GM10248 (cell line): Measurements from ENCODE around the gene YEATS2.

ENCODE experiments used
- CTCF ChIA-PET: fragments of 300-600 bp; sonication (Branson Sonifier 250); formaldehyde crosslinking; extraction: SDS; loops from one replicate; lab custom pipeline; 2021; ENCODE audit warnings: antibody characterized with exemption; lab: Yijun Ruan, JAX
- POLR2A ChIA-PET: fragments of 350-650 bp; sonication (Branson Sonifier 250); formaldehyde crosslinking; extraction: SDS; loops from one replicate; lab custom pipeline; 2020; ENCODE audit warnings: antibody characterized with exemption; lab: Yijun Ruan, JAX
- DNase-seq: peaks from one replicate; pipeline ENCODE4 v3.0.0; 2012; ENCODE audit errors: extremely low spot score
- TF ChIP-seq, protein P1 (sequence below): IDR thresholded peaks from 2 replicates; pipeline ENCODE4 v1.5.1; 2012; ENCODE audit warnings: mild to moderate bottlenecking, low read depth; ENCODE audit errors: extremely low read depth, missing control alignments, control extremely low read depth

YEATS2 gene

DNA sequence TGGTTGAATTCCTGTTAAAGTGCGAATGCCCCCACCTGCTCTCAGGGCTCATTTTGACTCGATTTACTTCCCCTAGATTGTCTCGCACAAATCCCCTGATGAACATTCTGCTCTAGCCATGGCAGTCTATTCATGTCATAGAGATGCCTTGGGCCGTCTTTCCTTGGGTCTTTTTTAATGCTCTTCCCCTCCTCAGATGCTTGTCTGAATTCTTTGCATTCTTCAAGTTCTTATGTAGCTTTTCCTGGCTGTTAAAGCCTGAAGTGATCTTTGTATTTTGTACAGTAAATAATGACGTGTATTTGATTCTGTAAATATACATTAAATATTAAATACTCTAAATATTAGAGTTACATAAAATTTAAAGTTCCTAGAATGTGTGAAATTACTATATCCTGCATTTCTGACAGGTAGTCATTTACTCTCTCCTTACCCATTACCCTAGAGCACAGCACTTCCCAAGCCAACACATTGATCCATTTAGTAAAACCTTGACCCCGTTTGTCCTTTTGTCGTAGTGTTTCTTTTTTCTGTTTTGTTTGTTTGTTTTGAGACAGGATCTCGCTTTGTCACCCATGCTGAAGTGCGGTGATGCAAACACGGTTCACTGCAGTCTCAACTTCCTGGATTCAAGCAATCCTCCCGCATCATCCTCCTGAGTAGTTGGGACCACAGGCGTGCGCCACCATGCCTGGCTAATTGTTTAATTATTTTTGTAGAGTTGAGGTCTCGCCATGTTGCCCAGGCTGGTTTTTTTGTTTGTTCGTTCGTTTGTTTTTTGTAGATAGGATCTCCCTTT, 47.9 kb downstream of the YEATS2 start:
- TF ChIP-seq, protein P1, sequence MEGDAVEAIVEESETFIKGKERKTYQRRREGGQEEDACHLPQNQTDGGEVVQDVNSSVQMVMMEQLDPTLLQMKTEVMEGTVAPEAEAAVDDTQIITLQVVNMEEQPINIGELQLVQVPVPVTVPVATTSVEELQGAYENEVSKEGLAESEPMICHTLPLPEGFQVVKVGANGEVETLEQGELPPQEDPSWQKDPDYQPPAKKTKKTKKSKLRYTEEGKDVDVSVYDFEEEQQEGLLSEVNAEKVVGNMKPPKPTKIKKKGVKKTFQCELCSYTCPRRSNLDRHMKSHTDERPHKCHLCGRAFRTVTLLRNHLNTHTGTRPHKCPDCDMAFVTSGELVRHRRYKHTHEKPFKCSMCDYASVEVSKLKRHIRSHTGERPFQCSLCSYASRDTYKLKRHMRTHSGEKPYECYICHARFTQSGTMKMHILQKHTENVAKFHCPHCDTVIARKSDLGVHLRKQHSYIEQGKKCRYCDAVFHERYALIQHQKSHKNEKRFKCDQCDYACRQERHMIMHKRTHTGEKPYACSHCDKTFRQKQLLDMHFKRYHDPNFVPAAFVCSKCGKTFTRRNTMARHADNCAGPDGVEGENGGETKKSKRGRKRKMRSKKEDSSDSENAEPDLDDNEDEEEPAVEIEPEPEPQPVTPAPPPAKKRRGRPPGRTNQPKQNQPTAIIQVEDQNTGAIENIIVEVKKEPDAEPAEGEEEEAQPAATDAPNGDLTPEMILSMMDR: no peak
- POLR2A ChIA-PET: no interaction called here
- CTCF ChIA-PET: interaction anchor here (2.1 kb wide), 1 partner anchor 8 kb away, joined by 6 read pairs; no protein-coding TSS in a partner anchor
- no peak for DNase-seq

DNA sequence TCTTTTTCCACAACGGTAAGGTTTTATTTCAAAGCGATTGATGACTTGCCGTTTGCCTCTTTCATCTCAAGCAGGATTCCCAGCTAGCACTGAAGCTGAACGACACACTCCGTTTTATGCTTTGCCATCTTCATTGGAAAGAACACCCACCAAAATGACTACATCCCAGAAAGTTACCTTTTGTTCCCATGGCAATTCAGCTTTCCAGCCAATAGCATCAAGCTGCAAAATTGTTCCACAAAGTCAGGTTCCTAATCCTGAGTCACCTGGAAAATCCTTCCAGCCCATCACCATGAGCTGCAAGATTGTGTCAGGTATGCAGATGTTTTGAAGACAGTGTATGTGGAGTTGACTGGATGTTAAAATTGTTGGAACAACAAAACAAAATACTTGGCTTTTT, 56.5 kb downstream of the YEATS2 start:
- CTCF ChIA-PET: interaction anchor here (1.6 to 1.7 kb wide), 2 partner anchors 10 to 13 kb away, joined by 6 to 8 read pairs; no protein-coding TSS in a partner anchor
- POLR2A ChIA-PET: no interaction called here
- TF ChIP-seq, protein P1: no peak
- DNase-seq: no peak

DNA sequence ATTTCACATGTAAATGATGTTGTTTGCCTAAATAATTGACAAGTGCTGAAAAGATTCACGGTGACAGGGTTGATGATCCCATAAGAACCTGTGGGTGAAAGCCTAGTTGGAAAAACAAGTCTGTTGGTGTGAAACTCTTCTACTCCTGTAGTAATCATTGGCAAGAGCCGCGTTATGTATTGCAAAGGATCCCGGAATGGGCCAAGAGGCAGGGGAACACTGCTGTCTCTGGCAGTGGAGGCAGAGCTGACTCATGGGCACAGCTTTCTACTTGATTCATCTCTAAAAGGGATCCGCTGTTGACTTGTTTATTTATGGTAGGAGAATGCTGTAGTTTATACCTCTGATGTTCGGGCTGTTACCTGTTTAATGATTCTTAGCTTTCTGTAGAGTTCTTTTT, 64.7 kb downstream of the YEATS2 start:
- ChIA-PET CTCF (interaction anchor here (1.4 kb wide), 1 partner anchor 14 kb away, joined by 3 read pairs; no protein-coding TSS in a partner anchor), POLR2A (no interaction called here)
- TF ChIP-seq, protein P1: no peak
- no peak for DNase-seq

DNA sequence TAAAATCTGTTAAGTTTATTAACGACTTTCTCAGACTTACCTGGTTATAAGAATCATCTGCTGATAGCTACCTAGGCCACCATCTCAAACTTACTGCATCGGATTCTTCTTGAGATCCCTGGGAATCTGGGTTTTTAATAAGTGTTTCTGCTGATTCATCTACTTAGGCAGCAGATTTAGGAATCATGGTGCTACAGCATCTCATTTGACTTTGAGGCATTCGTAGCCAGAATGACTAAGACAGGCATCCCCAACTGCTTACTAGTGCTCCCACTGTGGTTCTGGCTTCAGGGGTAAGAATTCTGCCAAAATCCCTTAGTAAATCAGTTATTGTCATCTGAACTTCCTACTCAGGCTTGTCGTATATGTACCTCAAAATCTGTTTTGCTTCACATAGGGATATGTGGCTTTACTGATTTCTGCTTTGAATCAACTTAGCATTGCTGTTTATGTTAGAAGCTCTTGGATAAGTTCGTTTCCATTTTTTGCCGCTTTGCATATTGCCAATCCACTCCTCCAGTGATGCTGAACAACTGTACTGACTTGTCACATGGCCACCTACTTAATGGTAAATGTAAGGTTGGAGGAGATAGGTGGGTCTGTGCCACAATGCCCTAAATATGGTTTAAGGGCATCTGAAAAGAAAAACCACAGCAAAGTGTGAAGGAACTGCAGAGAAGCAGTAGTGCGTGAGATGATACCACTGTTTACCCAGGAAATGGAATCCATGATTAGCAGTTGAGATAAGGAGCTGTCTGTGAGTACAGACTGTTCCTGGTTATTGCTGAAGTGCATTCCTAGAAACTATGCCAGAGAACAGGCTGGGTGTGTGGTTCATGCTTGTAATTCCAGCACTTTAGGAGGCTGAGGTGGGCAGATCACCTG, 67.5 kb downstream of the YEATS2 start:
- ChIA-PET POLR2A (no interaction called here), CTCF (interaction anchor here (0.7 to 4.8 kb wide), 8 partner anchors 10 to 301 kb away, joined by 3 to 32 read pairs (median 5); partner anchors contain the start of gene YEATS2)
- TF ChIP-seq, protein P1: no peak
- no peak for DNase-seq

DNA sequence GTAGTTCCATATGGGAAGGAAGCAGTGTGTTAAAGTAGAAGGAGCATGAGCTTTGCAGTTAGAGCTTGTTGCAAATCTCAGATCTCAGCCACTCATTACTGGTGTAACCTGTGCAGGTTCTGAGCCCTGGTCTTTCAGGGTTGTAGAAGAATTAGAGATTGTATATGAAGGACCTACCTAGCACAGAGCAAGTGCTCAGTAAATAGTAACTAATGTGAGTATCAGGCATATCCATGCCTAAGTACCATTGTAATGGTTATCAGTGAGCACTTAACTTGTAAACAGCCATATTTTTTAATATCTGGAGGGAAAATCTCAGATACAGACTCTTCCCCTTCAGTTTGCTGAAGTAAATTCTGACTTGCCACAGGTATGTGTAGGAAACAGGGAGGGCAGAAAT, 68.5 kb downstream of the YEATS2 start:
- TF ChIP-seq, protein P1: no peak
- ChIA-PET POLR2A (no interaction called here), CTCF (interaction anchor here (0.8 to 4.8 kb wide), 14 partner anchors 9 to 328 kb away, joined by 3 to 32 read pairs (median 4); partner anchors contain the start of gene YEATS2)
- DNase-seq: no peak
